Neural cell (in vitro differentiated cells): Measurements from ENCODE around the gene SUMO3. TPM values are rescaled to one million over a fixed set of nuclear protein-coding genes. Genes with fewer than 3 reads are reported as not detected.

ENCODE experiments used
- H2AFZ ChIP-seq: fragments of 200-600, 300-800 bp; sonication (generic), shearing (Covaris generic); 2 replicates; pipeline ENCODE4 v1.6.0; 2014; ENCODE audit warnings: low read depth, mild to moderate bottlenecking, antibody characterized with exemption, low read length, moderate library complexity
- H3F3A ChIP-seq: fragments of 200-600 bp; shearing (Covaris generic); 2 replicates; pipeline ENCODE4 v1.6.1; 2016; ENCODE audit warnings: mild to moderate bottlenecking, moderate library complexity, mixed read lengths, antibody characterized with exemption, low read length; ENCODE audit not compliant: insufficient read depth, poor library complexity, severe bottlenecking
- H3K27ac ChIP-seq: fragments of 200-600, 300-800 bp; sonication (generic), shearing (Covaris generic); 2 replicates; pipeline ENCODE4 v1.5.1; 2014; ENCODE audit warnings: mild to moderate bottlenecking, low read length, moderate library complexity
- H3K27me3 ChIP-seq: fragments of 300-800, 200-600 bp; sonication (generic), shearing (Covaris generic); 2 replicates; pipeline ENCODE4 v1.6.0; 2014; ENCODE audit warnings: mild to moderate bottlenecking, low read depth, low read length, moderate library complexity; ENCODE audit not compliant: insufficient read depth
- H3K36me3 ChIP-seq: fragments of 300-800, 200-600 bp; sonication (generic), shearing (Covaris generic); 2 replicates; pipeline ENCODE4 v1.5.1; 2014; ENCODE audit warnings: mild to moderate bottlenecking, antibody characterized with exemption, low read length, moderate library complexity; ENCODE audit not compliant: insufficient read depth
- H3K4me2 ChIP-seq: fragments of 300-800, 200-600 bp; sonication (generic), shearing (Covaris generic); 2 replicates; pipeline ENCODE4 v1.6.0; 2014; ENCODE audit warnings: mild to moderate bottlenecking, low read length
- H3K4me3 ChIP-seq: fragments of 300-800, 200-600 bp; sonication (generic), shearing (Covaris generic); 2 replicates; pipeline ENCODE4 v1.5.1; 2014; ENCODE audit warnings: mild to moderate bottlenecking, low read length, moderate library complexity
- H3K79me2 ChIP-seq: fragments of 200-600 bp; shearing (Covaris generic); replicated peaks from 2 replicates; pipeline ENCODE4 v1.6.0; 2014; ENCODE audit warnings: mild to moderate bottlenecking, low read length, moderate library complexity; ENCODE audit not compliant: insufficient read depth
- H3K9ac ChIP-seq: fragments of 300-800, 200-600 bp; sonication (generic), shearing (Covaris generic); 2 replicates; pipeline ENCODE4 v1.6.1; 2016; ENCODE audit warnings: mild to moderate bottlenecking, low read length, mixed read lengths
- H3K9me2 ChIP-seq: fragments of 200-600 bp; shearing (Covaris generic); 2 replicates; pipeline ENCODE4 v1.6.1; 2016; ENCODE audit warnings: mild to moderate bottlenecking, low read length, mixed read lengths; ENCODE audit not compliant: insufficient read depth
- H3K9me3 ChIP-seq: fragments of 200-600, 300-800 bp; sonication (generic), shearing (Covaris generic); 2 replicates; pipeline ENCODE4 v1.6.1; 2016; ENCODE audit warnings: mild to moderate bottlenecking, mixed run types, low read length, moderate library complexity, mixed read lengths
- H4K20me1 ChIP-seq: fragments of 200-600 bp; shearing (Covaris generic); 2 replicates; pipeline ENCODE4 v1.6.1; 2016; ENCODE audit warnings: mild to moderate bottlenecking, mixed run types; ENCODE audit not compliant: insufficient read depth
- EZH2 ChIP-seq: fragments of 200-600, 300-800 bp; shearing (Covaris generic), sonication (generic); IDR thresholded peaks from 2 replicates; pipeline ENCODE4 v1.6.1; 2014; ENCODE audit warnings: antibody characterized with exemption, low read length, borderline replicate concordance, mild to moderate bottlenecking; ENCODE audit not compliant: insufficient read depth, poor library complexity, severe bottlenecking
- MXI1 ChIP-seq: fragments of 450-650 bp; conservative IDR thresholded peaks from 2 replicates; pipeline ENCODE4 v1.6.1; 2014; ENCODE audit warnings: antibody characterized with exemption, mild to moderate bottlenecking; ENCODE audit not compliant: poor library complexity, severe bottlenecking
- POLR2AphosphoS5 ChIP-seq: IDR thresholded peaks from 2 replicates; pipeline ENCODE4 v1.6.1; 2012
- RAD21 ChIP-seq: fragments of 450-650 bp; conservative IDR thresholded peaks from 2 replicates; pipeline ENCODE4 v1.6.1; 2014; ENCODE audit warnings: antibody characterized with exemption, mild to moderate bottlenecking, moderate library complexity
- SMC3 ChIP-seq: fragments of 450-650 bp; conservative IDR thresholded peaks from 2 replicates; pipeline ENCODE4 v1.6.1; 2014; ENCODE audit warnings: antibody characterized with exemption, mild to moderate bottlenecking, moderate library complexity; ENCODE audit not compliant: poor library complexity
- TAF1 ChIP-seq: IDR thresholded peaks from 2 replicates; pipeline ENCODE4 v1.6.1; 2012; ENCODE audit warnings: low read depth
- polyA plus RNA-seq: library from polyadenylated mRNA; depleted of rRNA; stranded (reverse); fragments of >200 nt; gene quantifications from 2 replicates; pipeline ENCODE4 v1.2.3, GENCODE V29; 2014
- TF ChIP-seq, protein P1 (sequence below): IDR thresholded peaks from 2 replicates; pipeline ENCODE4 v1.6.1; 2012; ENCODE audit warnings: borderline replicate concordance
- TF ChIP-seq, protein P2 (sequence below): fragments of 450-650 bp; IDR thresholded peaks from 2 replicates; pipeline ENCODE4 v1.5.1; 2014; ENCODE audit warnings: antibody characterized with exemption, mild to moderate bottlenecking, moderate library complexity; ENCODE audit not compliant: poor library complexity, severe bottlenecking

Gene SUMO3
- polyA plus RNA-seq, 1 donor from 2014 or later, result 113 TPM

DNA sequence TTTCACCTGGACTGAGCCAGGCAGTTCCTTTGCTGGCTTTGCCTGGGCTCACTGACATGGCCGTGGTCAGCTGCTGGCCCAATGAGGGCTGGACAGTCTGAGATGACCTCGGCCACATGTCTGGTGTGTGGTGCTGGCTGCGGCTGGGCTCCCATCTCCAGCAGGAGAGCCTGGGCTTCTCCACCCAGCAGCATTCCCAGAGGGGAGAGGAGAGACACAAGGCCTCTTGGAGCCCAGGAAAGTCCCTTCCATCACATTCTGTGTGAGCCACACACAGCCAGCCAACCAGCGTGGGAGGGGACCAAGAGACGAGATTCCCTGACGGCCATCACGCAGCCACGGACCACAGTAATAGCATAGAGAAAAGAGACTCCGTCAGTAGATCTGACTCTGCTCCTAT, 21.1 kb upstream of the SUMO3 start:
- H3K9me3 ChIP-seq, result no peaks in the 10 kb centered on the region
- TF ChIP-seq MXI1 (no peak), RAD21 (no peak), TAF1 (no peak), SMC3 (no peak), EZH2 (no peak)
- TF ChIP-seq, protein P1, sequence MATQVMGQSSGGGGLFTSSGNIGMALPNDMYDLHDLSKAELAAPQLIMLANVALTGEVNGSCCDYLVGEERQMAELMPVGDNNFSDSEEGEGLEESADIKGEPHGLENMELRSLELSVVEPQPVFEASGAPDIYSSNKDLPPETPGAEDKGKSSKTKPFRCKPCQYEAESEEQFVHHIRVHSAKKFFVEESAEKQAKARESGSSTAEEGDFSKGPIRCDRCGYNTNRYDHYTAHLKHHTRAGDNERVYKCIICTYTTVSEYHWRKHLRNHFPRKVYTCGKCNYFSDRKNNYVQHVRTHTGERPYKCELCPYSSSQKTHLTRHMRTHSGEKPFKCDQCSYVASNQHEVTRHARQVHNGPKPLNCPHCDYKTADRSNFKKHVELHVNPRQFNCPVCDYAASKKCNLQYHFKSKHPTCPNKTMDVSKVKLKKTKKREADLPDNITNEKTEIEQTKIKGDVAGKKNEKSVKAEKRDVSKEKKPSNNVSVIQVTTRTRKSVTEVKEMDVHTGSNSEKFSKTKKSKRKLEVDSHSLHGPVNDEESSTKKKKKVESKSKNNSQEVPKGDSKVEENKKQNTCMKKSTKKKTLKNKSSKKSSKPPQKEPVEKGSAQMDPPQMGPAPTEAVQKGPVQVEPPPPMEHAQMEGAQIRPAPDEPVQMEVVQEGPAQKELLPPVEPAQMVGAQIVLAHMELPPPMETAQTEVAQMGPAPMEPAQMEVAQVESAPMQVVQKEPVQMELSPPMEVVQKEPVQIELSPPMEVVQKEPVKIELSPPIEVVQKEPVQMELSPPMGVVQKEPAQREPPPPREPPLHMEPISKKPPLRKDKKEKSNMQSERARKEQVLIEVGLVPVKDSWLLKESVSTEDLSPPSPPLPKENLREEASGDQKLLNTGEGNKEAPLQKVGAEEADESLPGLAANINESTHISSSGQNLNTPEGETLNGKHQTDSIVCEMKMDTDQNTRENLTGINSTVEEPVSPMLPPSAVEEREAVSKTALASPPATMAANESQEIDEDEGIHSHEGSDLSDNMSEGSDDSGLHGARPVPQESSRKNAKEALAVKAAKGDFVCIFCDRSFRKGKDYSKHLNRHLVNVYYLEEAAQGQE, result no peak
- TF ChIP-seq, protein P2, sequence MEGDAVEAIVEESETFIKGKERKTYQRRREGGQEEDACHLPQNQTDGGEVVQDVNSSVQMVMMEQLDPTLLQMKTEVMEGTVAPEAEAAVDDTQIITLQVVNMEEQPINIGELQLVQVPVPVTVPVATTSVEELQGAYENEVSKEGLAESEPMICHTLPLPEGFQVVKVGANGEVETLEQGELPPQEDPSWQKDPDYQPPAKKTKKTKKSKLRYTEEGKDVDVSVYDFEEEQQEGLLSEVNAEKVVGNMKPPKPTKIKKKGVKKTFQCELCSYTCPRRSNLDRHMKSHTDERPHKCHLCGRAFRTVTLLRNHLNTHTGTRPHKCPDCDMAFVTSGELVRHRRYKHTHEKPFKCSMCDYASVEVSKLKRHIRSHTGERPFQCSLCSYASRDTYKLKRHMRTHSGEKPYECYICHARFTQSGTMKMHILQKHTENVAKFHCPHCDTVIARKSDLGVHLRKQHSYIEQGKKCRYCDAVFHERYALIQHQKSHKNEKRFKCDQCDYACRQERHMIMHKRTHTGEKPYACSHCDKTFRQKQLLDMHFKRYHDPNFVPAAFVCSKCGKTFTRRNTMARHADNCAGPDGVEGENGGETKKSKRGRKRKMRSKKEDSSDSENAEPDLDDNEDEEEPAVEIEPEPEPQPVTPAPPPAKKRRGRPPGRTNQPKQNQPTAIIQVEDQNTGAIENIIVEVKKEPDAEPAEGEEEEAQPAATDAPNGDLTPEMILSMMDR, result no peak
- H3K27me3 ChIP-seq, result no peaks in the 10 kb centered on the region
- H3F3A ChIP-seq, result no peaks in the 10 kb centered on the region
- H4K20me1 ChIP-seq, result no peaks in the 10 kb centered on the region
- no peak overlapping the region for H3K27ac ChIP-seq
- H3K9ac ChIP-seq, result no peak overlapping the region
- no peak overlapping the region for H2AFZ ChIP-seq
- H3K4me2 ChIP-seq, result no peak overlapping the region
- no peaks in the 10 kb centered on the region for H3K36me3 ChIP-seq
- H3K79me2 ChIP-seq, result no peaks in the 10 kb centered on the region
- H3K9me2 ChIP-seq, result no peaks in the 10 kb centered on the region
- H3K4me3 ChIP-seq, result no peak overlapping the region

DNA sequence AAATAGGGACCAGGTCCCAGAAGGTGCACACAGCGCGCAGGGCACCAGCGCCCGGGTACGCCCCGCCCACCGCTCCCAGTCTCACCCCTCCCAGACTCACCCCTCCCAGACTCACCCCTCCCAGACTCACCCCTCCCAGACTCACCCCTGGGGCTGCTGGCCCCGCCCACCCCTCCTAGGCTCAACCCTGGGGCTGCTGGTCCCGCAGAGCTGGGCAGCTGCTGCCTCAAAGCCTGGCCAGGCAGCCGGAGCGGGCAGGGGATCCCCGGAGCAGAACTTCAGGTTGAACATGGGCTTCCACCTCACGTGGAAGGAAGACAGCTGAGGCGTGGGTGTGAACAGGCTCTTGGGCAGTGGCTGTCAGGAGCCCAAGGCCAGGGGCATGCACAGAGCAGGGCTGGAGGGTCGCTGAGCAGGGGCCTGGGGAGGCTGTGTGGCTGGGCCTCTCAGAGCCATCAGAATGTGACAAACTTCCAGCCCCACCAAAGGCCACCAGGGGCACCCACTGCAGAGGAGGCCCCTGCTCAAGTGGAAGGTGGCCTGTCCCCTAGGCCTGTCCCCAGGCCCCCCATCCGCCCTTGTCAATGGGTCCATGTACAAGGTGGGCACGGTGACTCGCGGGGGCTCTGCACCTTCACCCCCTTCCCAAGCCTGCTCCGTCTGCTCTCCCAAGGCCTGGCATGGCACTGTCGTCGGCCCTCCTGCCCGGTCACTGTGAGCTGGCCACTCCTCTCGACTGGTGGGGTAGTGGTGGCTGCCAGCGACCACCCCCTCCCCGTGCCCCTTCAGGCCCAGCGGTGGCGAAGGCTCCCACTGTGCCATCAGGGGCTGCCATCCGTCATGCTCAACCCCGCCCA, 20.4 kb upstream of the SUMO3 start:
- no peaks in the 10 kb centered on the region for H3K9me2 ChIP-seq
- no peaks in the 10 kb centered on the region for H3K36me3 ChIP-seq
- H3K9ac ChIP-seq, result no peak overlapping the region
- no peaks in the 10 kb centered on the region for H3K27me3 ChIP-seq
- no peak overlapping the region for H3K27ac ChIP-seq
- no peak overlapping the region for H2AFZ ChIP-seq
- no peaks in the 10 kb centered on the region for H3F3A ChIP-seq
- TF ChIP-seq SMC3 (no peak), MXI1 (no peak), POLR2AphosphoS5 (no peak), TAF1 (no peak), RAD21 (no peak), EZH2 (no peak)
- TF ChIP-seq, protein P2, result no peak
- TF ChIP-seq, protein P1, result no peak
- no peaks in the 10 kb centered on the region for H3K79me2 ChIP-seq
- H3K9me3 ChIP-seq, result no peaks in the 10 kb centered on the region
- no peak overlapping the region for H3K4me2 ChIP-seq
- no peaks in the 10 kb centered on the region for H4K20me1 ChIP-seq
- H3K4me3 ChIP-seq, result no peak overlapping the region
